ENCODE data around the gene POGZ. TPM values are rescaled to one million over a fixed set of nuclear protein-coding genes. Genes with fewer than 3 reads are reported as not detected.

Gene POGZ
- total RNA-seq, 1 donor from 2014 or later, result 146 TPM

- Mint-ChIP-seq H3K4me1 (ENCODE audit: low read depth, unreplicated experiment) (no peaks in the 10 kb centered on the region), H3K27ac (ENCODE audit: unreplicated experiment) (no peak overlapping the region), H3K27me3 (ENCODE audit: unreplicated experiment) (no peaks in the 10 kb centered on the region), H3K36me3 (ENCODE audit: unreplicated experiment) (no peaks in the 10 kb centered on the region), H3K4me3 (ENCODE audit: unreplicated experiment) (no peak overlapping the region), H3K9me3 (ENCODE audit: unreplicated experiment) (no peaks in the 10 kb centered on the region)
- no peak for TF ChIP-seq CTCF (IDR thresholded peaks at IDR 0.05; ENCODE audit: partially characterized antibody, unreplicated experiment)
- DNase-seq, result no peak
These were observed 36.0 kb upstream of the POGZ start for GRCh38 chr1:151495316-151495715.

- no peaks in the 10 kb centered on the region for H3K9me3 Mint-ChIP-seq (ENCODE audit: unreplicated experiment)
- no peaks in the 10 kb centered on the region for H3K4me1 Mint-ChIP-seq (ENCODE audit: low read depth, unreplicated experiment)
- no peak overlapping the region for H3K4me3 Mint-ChIP-seq (ENCODE audit: unreplicated experiment)
- no peak for DNase-seq
- no peaks in the 10 kb centered on the region for H3K36me3 Mint-ChIP-seq (ENCODE audit: unreplicated experiment)
- H3K27ac Mint-ChIP-seq (ENCODE audit: unreplicated experiment), result no peak overlapping the region
- no peak for TF ChIP-seq CTCF (IDR thresholded peaks at IDR 0.05; ENCODE audit: partially characterized antibody, unreplicated experiment)
- no peaks in the 10 kb centered on the region for H3K27me3 Mint-ChIP-seq (ENCODE audit: unreplicated experiment)
These were observed 35.5 kb upstream of the POGZ start for GRCh38 chr1:151494741-151495281.

- H3K27me3 Mint-ChIP-seq (ENCODE audit: unreplicated experiment), result no peaks in the 10 kb centered on the region
- no peak overlapping the region for H3K4me3 Mint-ChIP-seq (ENCODE audit: unreplicated experiment)
- H3K9me3 Mint-ChIP-seq (ENCODE audit: unreplicated experiment), result no peaks in the 10 kb centered on the region
- no peaks in the 10 kb centered on the region for H3K4me1 Mint-ChIP-seq (ENCODE audit: low read depth, unreplicated experiment)
- TF ChIP-seq CTCF (IDR thresholded peaks at IDR 0.05; ENCODE audit: partially characterized antibody, unreplicated experiment), result no peak
- H3K36me3 Mint-ChIP-seq (ENCODE audit: unreplicated experiment), result no peaks in the 10 kb centered on the region
- no peak for DNase-seq
- H3K27ac Mint-ChIP-seq (ENCODE audit: unreplicated experiment), result no peak overlapping the region
These were observed 33.7 kb upstream of the POGZ start for GRCh38 chr1:151493042-151493441.

GRCh38 chr1:151492120-151492519 is 32.8 kb upstream of the POGZ start:
- H3K4me1 Mint-ChIP-seq (ENCODE audit: low read depth, unreplicated experiment), result no peaks in the 10 kb centered on the region
- H3K27ac Mint-ChIP-seq (ENCODE audit: unreplicated experiment), result no peak overlapping the region
- TF ChIP-seq CTCF (IDR thresholded peaks at IDR 0.05; ENCODE audit: partially characterized antibody, unreplicated experiment), result no peak
- no peaks in the 10 kb centered on the region for H3K9me3 Mint-ChIP-seq (ENCODE audit: unreplicated experiment)
- no peak for DNase-seq
- H3K4me3 Mint-ChIP-seq (ENCODE audit: unreplicated experiment), result no peak overlapping the region
- no peaks in the 10 kb centered on the region for H3K36me3 Mint-ChIP-seq (ENCODE audit: unreplicated experiment)
- no peaks in the 10 kb centered on the region for H3K27me3 Mint-ChIP-seq (ENCODE audit: unreplicated experiment)

- DNase-seq, result no peak
- TF ChIP-seq CTCF (IDR thresholded peaks at IDR 0.05; ENCODE audit: partially characterized antibody, unreplicated experiment), result no peak
- Mint-ChIP-seq H3K9me3 (ENCODE audit: unreplicated experiment) (no peaks in the 10 kb centered on the region), H3K36me3 (ENCODE audit: unreplicated experiment) (no peaks in the 10 kb centered on the region), H3K27me3 (ENCODE audit: unreplicated experiment) (no peaks in the 10 kb centered on the region), H3K4me1 (ENCODE audit: low read depth, unreplicated experiment) (no peaks in the 10 kb centered on the region), H3K27ac (ENCODE audit: unreplicated experiment) (no peak overlapping the region), H3K4me3 (ENCODE audit: unreplicated experiment) (no peak overlapping the region)
These were observed 32.3 kb upstream of the POGZ start for GRCh38 chr1:151491641-151492040.
